Gastrocnemius medialis (tissue), 4 donors: ENCODE data around the gene CRYBG1. TPM values are rescaled to one million over a fixed set of nuclear protein-coding genes. Genes with fewer than 3 reads are reported as not detected.

Experiments used
- ATAC-seq, 2 donors: fragments of 150-250 bp; one replicate each; pipeline ENCODE4 v1.9.1; 2016
- DNase-seq, 2 donors: peaks; one replicate each; pipeline ENCODE4 v3.0.0-alpha.2; 2019
- H3K27ac ChIP-seq, 4 donors: fragments of 200-600 bp; sonication (generic); 1 replicate in 1 of 4; 2 replicates in 3 of 4; pipeline ENCODE4 v1.5.1; 2016 to 2018; ENCODE audit warnings: mild to moderate bottlenecking in 2 of 4, moderate library complexity in 1 of 4
- H3K27me3 ChIP-seq, 3 donors: fragments of 200-600 bp; sonication (generic) in 2 of 3; 1 replicate in 1 of 3; 2 replicates in 2 of 3; pipeline versions ENCODE4 v1.5.1 to v1.6.0; 2016 to 2019; ENCODE audit warnings: mild to moderate bottlenecking in 1 of 3, moderate library complexity in 1 of 3
- H3K36me3 ChIP-seq, 2 donors: fragments of 200-600 bp; sonication (generic) in 1 of 2; one replicate each; pipeline ENCODE4 v1.5.1; 2017 to 2018
- H3K4me1 ChIP-seq, 2 donors: fragments of 200-600 bp; sonication (generic) in 1 of 2; one replicate each; pipeline ENCODE4 v1.5.1; 2016 to 2017; ENCODE audit warnings: mild to moderate bottlenecking in 2 of 2
- H3K4me3 ChIP-seq, 4 donors: fragments of 200-600 bp; sonication (generic) in 3 of 4; 1 replicate in 1 of 4; 2 replicates in 3 of 4; pipeline ENCODE4 v1.5.1; 2016 to 2019; ENCODE audit warnings: mild to moderate bottlenecking in 2 of 4
- H3K9me3 ChIP-seq, 3 donors: fragments of 200-600 bp; sonication (generic) in 2 of 3; 1 replicate in 1 of 3; 2 replicates in 2 of 3; pipeline ENCODE4 v1.5.1; 2016 to 2019
- POLR2A ChIP-seq, 2 donors: fragments of 450-650 bp; IDR thresholded peaks; one replicate each; pipeline ENCODE4 v1.6.1; 2017; ENCODE audit warnings: antibody characterized with exemption in 2 of 2, mild to moderate bottlenecking in 2 of 2, moderate library complexity in 2 of 2
- in situ Hi-C, 4 donors: fragments of 200-750 bp; cut with MboI; loops; one replicate each; pipeline versions ENCODE4 v1.15.0 to v1.8.0; 2017; ENCODE audit warnings: low sequenced_read_pairs in 4 of 4
- intact Hi-C: fragments of 100-400 bp; cut with DNase I; formaldehyde crosslinking; loops from one replicate; pipeline ENCODE4 v1.15.1; 2023; ENCODE audit warnings: low total_unique reads
- total RNA-seq, 4 donors: library from RNA; depleted of rRNA; stranded (reverse); fragments of >200 nt; gene quantifications; one replicate each; pipeline versions ENCODE4 v1.1.0 to v1.2.3, GENCODE V29; 2016
- TF ChIP-seq, protein P1 (sequence below), 5 experiments: fragments of 450-650 bp in 3 of 5; fragments of 200-600 bp in 2 of 5; sonication (generic) in 2 of 5; IDR thresholded peaks in 4 of 5; conservative IDR thresholded peaks in 1 of 5; 1 replicate in 4 of 5; 2 replicates in 1 of 5; pipeline ENCODE4 v1.5.1; 2016 to 2019; ENCODE audit warnings: antibody characterized with exemption in 5 of 5, mild to moderate bottlenecking in 3 of 5, moderate library complexity in 3 of 5

The CRYBG1 gene
- total RNA-seq, 4 donors from 2014 or later: 0.98 to 1.5 (median 1.1) TPM

DNA sequence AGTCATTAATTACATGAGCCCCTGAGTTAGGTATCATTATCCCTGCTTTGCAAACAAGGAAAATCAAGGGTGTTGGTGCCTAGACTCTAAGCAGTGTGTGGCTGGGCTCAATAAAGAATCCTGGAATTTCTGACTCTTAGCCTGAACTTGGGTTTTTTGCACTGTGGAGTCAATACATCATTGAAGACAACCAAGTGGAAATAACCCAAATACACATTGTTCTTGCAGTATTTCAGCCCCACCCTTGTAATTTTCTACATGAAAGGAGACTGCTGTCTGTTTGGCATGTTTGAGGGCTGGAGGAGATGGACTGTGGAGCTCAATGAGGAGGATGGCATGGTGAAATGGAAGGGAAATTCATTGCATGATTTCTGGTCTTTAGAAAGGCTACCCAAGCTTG is 110.3 kb downstream of the CRYBG1 start:
- intact Hi-C loops (no loop called here), in situ Hi-C loops (no loop called here)
- Histone ChIP-seq H3K4me1 (no peaks in the 10 kb centered on the region), H3K27me3 (no peaks in the 10 kb centered on the region), H3K4me3 (no peak overlapping the region), H3K36me3 (no peaks in the 10 kb centered on the region), H3K9me3 (no peaks in the 10 kb centered on the region), H3K27ac (no peak overlapping the region)
- ATAC-seq (no peak), DNase-seq (no peak)
- TF ChIP-seq POLR2A (IDR thresholded peaks at IDR 0.05): no peak
- TF ChIP-seq, protein P1, sequence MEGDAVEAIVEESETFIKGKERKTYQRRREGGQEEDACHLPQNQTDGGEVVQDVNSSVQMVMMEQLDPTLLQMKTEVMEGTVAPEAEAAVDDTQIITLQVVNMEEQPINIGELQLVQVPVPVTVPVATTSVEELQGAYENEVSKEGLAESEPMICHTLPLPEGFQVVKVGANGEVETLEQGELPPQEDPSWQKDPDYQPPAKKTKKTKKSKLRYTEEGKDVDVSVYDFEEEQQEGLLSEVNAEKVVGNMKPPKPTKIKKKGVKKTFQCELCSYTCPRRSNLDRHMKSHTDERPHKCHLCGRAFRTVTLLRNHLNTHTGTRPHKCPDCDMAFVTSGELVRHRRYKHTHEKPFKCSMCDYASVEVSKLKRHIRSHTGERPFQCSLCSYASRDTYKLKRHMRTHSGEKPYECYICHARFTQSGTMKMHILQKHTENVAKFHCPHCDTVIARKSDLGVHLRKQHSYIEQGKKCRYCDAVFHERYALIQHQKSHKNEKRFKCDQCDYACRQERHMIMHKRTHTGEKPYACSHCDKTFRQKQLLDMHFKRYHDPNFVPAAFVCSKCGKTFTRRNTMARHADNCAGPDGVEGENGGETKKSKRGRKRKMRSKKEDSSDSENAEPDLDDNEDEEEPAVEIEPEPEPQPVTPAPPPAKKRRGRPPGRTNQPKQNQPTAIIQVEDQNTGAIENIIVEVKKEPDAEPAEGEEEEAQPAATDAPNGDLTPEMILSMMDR (IDR thresholded peaks at IDR 0.05 in 4 of 5, conservative IDR thresholded peaks at IDR 0.05 in 1 of 5): no peak

DNA sequence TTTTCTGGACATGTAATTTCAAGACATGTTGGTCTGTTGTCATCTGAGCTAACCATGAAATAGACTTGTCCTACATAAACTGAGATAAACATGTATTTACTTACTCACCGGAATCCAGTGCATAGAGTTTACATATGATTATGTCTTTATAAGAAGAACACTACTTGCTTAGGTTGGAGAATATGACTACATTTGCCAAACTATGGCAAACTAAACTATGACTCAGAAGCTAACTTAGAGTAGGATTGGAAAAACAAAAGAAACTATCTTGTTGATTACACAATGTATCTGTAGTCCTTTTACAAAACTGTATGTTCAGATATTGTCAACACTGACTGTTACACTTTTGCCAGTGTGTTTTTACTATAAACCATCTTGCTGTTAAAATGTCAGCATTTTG is 113.3 kb downstream of the CRYBG1 start:
- Histone ChIP-seq H3K27me3 (no peaks in the 10 kb centered on the region), H3K4me3 (no peak overlapping the region), H3K9me3 (no peaks in the 10 kb centered on the region), H3K36me3 (no peaks in the 10 kb centered on the region), H3K27ac (no peak overlapping the region), H3K4me1 (no peaks in the 10 kb centered on the region)
- intact Hi-C loops (no loop called here), in situ Hi-C loops (no loop called here)
- DNase-seq (no peak), ATAC-seq (no peak)
- TF ChIP-seq, protein P1 (IDR thresholded peaks at IDR 0.05 in 4 of 5, conservative IDR thresholded peaks at IDR 0.05 in 1 of 5): no peak
- no peak for TF ChIP-seq POLR2A (IDR thresholded peaks at IDR 0.05)

DNA sequence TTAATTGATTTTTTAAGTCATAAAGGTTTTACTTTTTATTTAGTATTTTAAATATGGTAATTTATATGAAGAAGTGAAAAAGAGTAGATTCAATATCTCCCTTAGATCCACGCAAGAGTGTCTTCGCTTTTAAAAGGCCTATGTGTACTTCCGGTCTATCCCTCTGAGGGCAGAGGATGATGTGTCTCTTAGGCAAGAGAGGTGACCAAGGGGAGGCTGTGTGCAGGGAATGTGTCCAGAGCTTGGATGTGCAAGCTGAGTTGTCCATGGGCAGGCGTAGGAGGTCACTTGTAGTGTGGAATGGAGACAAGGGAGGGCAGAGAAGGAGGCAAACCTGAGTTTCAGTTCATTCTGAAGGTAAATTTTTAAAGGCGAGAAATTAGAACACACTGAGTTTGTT is 113.9 kb downstream of the CRYBG1 start:
- no peaks in the 10 kb centered on the region for H3K4me1 ChIP-seq
- in situ Hi-C loops: no loop called here
- intact Hi-C loops: no loop called here
- no peak for TF ChIP-seq POLR2A (IDR thresholded peaks at IDR 0.05)
- TF ChIP-seq, protein P1 (IDR thresholded peaks at IDR 0.05 in 4 of 5, conservative IDR thresholded peaks at IDR 0.05 in 1 of 5): no peak
- no peak overlapping the region for H3K4me3 ChIP-seq
- no peaks in the 10 kb centered on the region for H3K27me3 ChIP-seq
- ATAC-seq: no peak
- DNase-seq: no peak
- no peaks in the 10 kb centered on the region for H3K36me3 ChIP-seq
- no peaks in the 10 kb centered on the region for H3K9me3 ChIP-seq
- H3K27ac ChIP-seq: no peak overlapping the region

DNA sequence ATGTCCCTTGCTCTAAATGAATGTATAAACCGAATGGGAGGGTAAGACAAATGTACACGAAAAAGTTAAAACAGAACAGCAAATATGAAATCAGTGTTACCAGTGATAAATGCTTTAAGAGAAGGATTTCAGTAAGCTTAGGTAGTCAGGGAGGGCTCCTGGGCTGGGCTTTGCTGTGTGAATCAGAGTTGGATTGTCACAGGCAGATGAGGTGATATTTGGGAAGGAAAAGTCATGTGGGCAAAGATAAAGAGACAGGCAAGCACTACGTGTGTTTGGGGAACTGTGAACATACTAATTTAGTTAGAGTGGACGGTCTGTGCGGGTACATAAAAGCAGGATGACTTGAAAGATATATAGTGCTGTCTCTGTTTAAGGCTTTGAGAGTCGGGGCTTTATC is 114.8 kb downstream of the CRYBG1 start:
- intact Hi-C loops: no loop called here
- ATAC-seq (no peak), DNase-seq (no peak)
- no peaks in the 10 kb centered on the region for H3K36me3 ChIP-seq
- H3K4me1 ChIP-seq: no peaks in the 10 kb centered on the region
- H3K4me3 ChIP-seq: no peak overlapping the region
- in situ Hi-C loops: no loop called here
- TF ChIP-seq, protein P1 (IDR thresholded peaks at IDR 0.05 in 4 of 5, conservative IDR thresholded peaks at IDR 0.05 in 1 of 5): no peak
- no peak for TF ChIP-seq POLR2A (IDR thresholded peaks at IDR 0.05)
- no peak overlapping the region for H3K27ac ChIP-seq
- H3K9me3 ChIP-seq: no peaks in the 10 kb centered on the region
- H3K27me3 ChIP-seq: no peaks in the 10 kb centered on the region
